SK-N-SH (cell line): ENCODE data around the gene ARFIP1. TPM values are rescaled to one million over a fixed set of nuclear protein-coding genes. Genes with fewer than 3 reads are reported as not detected.

ENCODE experiments used
- CTCF ChIA-PET: fragments of 300-600, 350-600 bp; formaldehyde crosslinking; extraction: SDS; loops from one replicate; lab custom pipeline; 2021; lab: Yijun Ruan, JAX
- POLR2A ChIA-PET: fragments of 350-600 bp; sonication (Branson Sonifier 250); formaldehyde crosslinking; extraction: SDS; loops from one replicate; lab custom pipeline; 2020; ENCODE audit warnings: antibody characterized with exemption, inconsistent platforms; lab: Yijun Ruan, JAX
- DNase-seq: peaks from one replicate; pipeline ENCODE4 v3.0.0; 2012
- H2AFZ ChIP-seq: fragments of 200-600 bp; sonication (generic); 2 replicates; pipeline ENCODE4 v1.8.1; 2016; ENCODE audit warnings: antibody characterized with exemption, mild to moderate bottlenecking, low read depth
- H3F3A ChIP-seq: fragments of 200-600 bp; sonication (generic); replicated peaks from 2 replicates; pipeline ENCODE3; 2016; ENCODE audit warnings: antibody characterized with exemption, mild to moderate bottlenecking; ENCODE audit not compliant: insufficient read depth
- H3K27ac ChIP-seq, 2 experiments: fragments of 200-500 bp in 1 of 2; fragments of 200-600 bp in 1 of 2; sonication (Bioruptor generic) in 1 of 2; sonication (generic), shearing (Covaris generic) in 1 of 2; 2 replicates each; pipeline versions ENCODE4 v1.5.1 to v1.6.1; 2014 to 2016; ENCODE audit warnings: low read depth in 2 of 2, inconsistent platforms in 1 of 2, low read length in 1 of 2, mild to moderate bottlenecking in 1 of 2, mixed read lengths in 1 of 2
- H3K27me3 ChIP-seq: fragments of 200-600 bp; sonication (generic), shearing (Covaris generic); 2 replicates; pipeline ENCODE4 v1.6.1; 2016; ENCODE audit warnings: mixed run types; ENCODE audit not compliant: insufficient read depth
- H3K36me3 ChIP-seq, 2 experiments: fragments of 200-500 bp in 1 of 2; fragments of 200-600 bp in 1 of 2; sonication (Bioruptor generic) in 1 of 2; sonication (generic) in 1 of 2; replicated peaks in 1 of 2; 2 replicates each; pipeline versions ENCODE3 to v1.5.1; 2014 to 2016; ENCODE audit warnings: low read length in 1 of 2, mild to moderate bottlenecking in 1 of 2; ENCODE audit not compliant: insufficient read depth in 2 of 2, control insufficient read depth in 1 of 2
- H3K4me1 ChIP-seq, 2 experiments: fragments of 200-500 bp in 1 of 2; fragments of 200-600 bp in 1 of 2; sonication (Bioruptor generic) in 1 of 2; sonication (generic), shearing (Covaris generic) in 1 of 2; 2 replicates each; pipeline versions ENCODE4 v1.5.1 to v1.6.1; 2014 to 2016; ENCODE audit warnings: low read depth in 1 of 2, low read length in 1 of 2, mixed run types in 1 of 2; ENCODE audit not compliant: insufficient read depth in 2 of 2, control insufficient read depth in 1 of 2
- H3K4me2 ChIP-seq: fragments of 200-600 bp; sonication (generic), shearing (Covaris generic); 2 replicates; pipeline ENCODE4 v1.6.1; 2017; ENCODE audit warnings: mixed run types
- H3K4me3 ChIP-seq, 2 experiments: fragments of 200-500 bp in 1 of 2; fragments of 200-600 bp in 1 of 2; sonication (Bioruptor generic) in 1 of 2; sonication (generic), shearing (Covaris generic) in 1 of 2; 2 replicates each; pipeline versions ENCODE4 v1.5.1 to v1.8.1; 2014 to 2016; ENCODE audit warnings: low read depth in 2 of 2, inconsistent platforms in 1 of 2, low read length in 1 of 2, mild to moderate bottlenecking in 1 of 2, mixed read lengths in 1 of 2, moderate library complexity in 1 of 2
- H3K79me2 ChIP-seq: fragments of 200-600 bp; sonication (generic); 2 replicates; pipeline ENCODE4 v1.8.1; 2017; ENCODE audit warnings: mild to moderate bottlenecking; ENCODE audit not compliant: insufficient read depth
- H3K9ac ChIP-seq: fragments of 200-600 bp; sonication (generic); 2 replicates; pipeline ENCODE4 v1.6.1; 2017; ENCODE audit warnings: mixed run types
- H3K9me2 ChIP-seq: fragments of 200-600 bp; sonication (generic); 2 replicates; pipeline ENCODE4 v1.6.1; 2017; ENCODE audit warnings: mixed run types
- H3K9me3 ChIP-seq: fragments of 200-600 bp; sonication (generic); 2 replicates; pipeline ENCODE4 v1.6.1; 2017; ENCODE audit warnings: mixed run types, mild to moderate bottlenecking, moderate library complexity
- H4K20me1 ChIP-seq: fragments of 200-600 bp; sonication (generic); 2 replicates; pipeline ENCODE4 v1.6.1; 2017; ENCODE audit warnings: mild to moderate bottlenecking, mixed run types; ENCODE audit not compliant: insufficient read depth
- CHD2 ChIP-seq: fragments of 150-350 bp; IDR thresholded peaks from 2 replicates; pipeline ENCODE4 v1.6.1; 2018; ENCODE audit warnings: low read length; ENCODE audit not compliant: partially characterized antibody
- ELF1 ChIP-seq: IDR thresholded peaks from 2 replicates; pipeline ENCODE4 v1.4.0; 2012
- FOSL2 ChIP-seq: IDR thresholded peaks from 2 replicates; pipeline ENCODE4 v1.4.0; 2012; ENCODE audit warnings: low read depth, mild to moderate bottlenecking, moderate library complexity, borderline replicate concordance
- FOXJ3 ChIP-seq: sonication (generic); formaldehyde crosslinking; IDR thresholded peaks from 2 replicates; pipeline ENCODE4 v1.5.1; 2020; ENCODE audit warnings: mild to moderate bottlenecking, missing genetic modification reagents
- JUND ChIP-seq: IDR thresholded peaks from 2 replicates; pipeline ENCODE4 v1.4.0; 2012
- MEF2A ChIP-seq: IDR thresholded peaks from 2 replicates; pipeline ENCODE4 v1.4.0; 2012; ENCODE audit warnings: low read depth, borderline replicate concordance
- MXI1 ChIP-seq: IDR thresholded peaks from 2 replicates; pipeline ENCODE4 v1.6.1; 2012; ENCODE audit warnings: mild to moderate bottlenecking, low read depth, low read length, improper control_type of control experiment
- POLR2AphosphoS5 ChIP-seq: IDR thresholded peaks from 2 replicates; pipeline ENCODE4 v1.6.1; 2012; ENCODE audit warnings: low read depth, low read length
- RAD21 ChIP-seq: IDR thresholded peaks from 2 replicates; pipeline ENCODE4 v1.6.1; 2012; ENCODE audit warnings: mild to moderate bottlenecking, low read length
- RFX5 ChIP-seq: IDR thresholded peaks from 2 replicates; pipeline ENCODE4 v1.6.1; 2012; ENCODE audit warnings: mild to moderate bottlenecking, improper control_type of control experiment, low read length
- RXRA ChIP-seq: IDR thresholded peaks from 2 replicates; pipeline ENCODE4 v1.4.0; 2012; ENCODE audit warnings: low read depth, mild to moderate bottlenecking, borderline replicate concordance
- TAF1 ChIP-seq: IDR thresholded peaks from 2 replicates; pipeline ENCODE4 v1.6.1; 2012; ENCODE audit warnings: low read depth, mild to moderate bottlenecking, low read length, moderate library complexity, borderline replicate concordance
- TEAD4 ChIP-seq: IDR thresholded peaks from 2 replicates; pipeline ENCODE4 v1.4.0; 2012; ENCODE audit warnings: mild to moderate bottlenecking, borderline replicate concordance; ENCODE audit not compliant: insufficient read depth
- WGBS: methylation state at CpG from one replicate; pipeline ENCODE4 v1.1.6; 2017; ENCODE audit warnings: low lambda C conversion rate; 5-methylcytosine and 5-hydroxymethylcytosine counted together
- polyA plus RNA-seq, 3 experiments: library from polyadenylated mRNA; depleted of rRNA; stranded (reverse); fragments of >200 nt; gene quantifications; 2 replicates each; pipeline ENCODE4 v1.2.3, GENCODE V29; 2012
- TF ChIP-seq, protein P1 (sequence below): IDR thresholded peaks from 2 replicates; pipeline ENCODE4 v1.4.0; 2012; ENCODE audit warnings: low read depth
- TF ChIP-seq, protein P2 (sequence below): IDR thresholded peaks from 2 replicates; pipeline ENCODE4 v1.4.0; 2012; ENCODE audit warnings: low read depth, borderline replicate concordance
- TF ChIP-seq, protein P3 (sequence below): fragments of 200-600 bp; sonication (generic); IDR thresholded peaks from 2 replicates; pipeline ENCODE4 v1.6.1; 2017; ENCODE audit warnings: antibody characterized with exemption, mild to moderate bottlenecking, moderate library complexity
- TF ChIP-seq, protein P4 (sequence below): IDR thresholded peaks from 2 replicates; pipeline ENCODE4 v1.4.0; 2012; ENCODE audit warnings: low read depth, borderline replicate concordance
- TF ChIP-seq, protein P5 (sequence below): fragments of 150-350 bp; IDR thresholded peaks from 2 replicates; pipeline ENCODE4 v1.6.1; 2016; ENCODE audit warnings: mild to moderate bottlenecking, low read depth, low read length
- TF ChIP-seq, protein P6 (sequence below): IDR thresholded peaks from 2 replicates; pipeline ENCODE4 v1.6.1; 2012; ENCODE audit warnings: mild to moderate bottlenecking, low read depth, low read length, moderate library complexity

ARFIP1 gene
- polyA plus RNA-seq, 1 of the 3 experiments (the other 2 are of a cell fraction), result 15.7 TPM

DNA sequence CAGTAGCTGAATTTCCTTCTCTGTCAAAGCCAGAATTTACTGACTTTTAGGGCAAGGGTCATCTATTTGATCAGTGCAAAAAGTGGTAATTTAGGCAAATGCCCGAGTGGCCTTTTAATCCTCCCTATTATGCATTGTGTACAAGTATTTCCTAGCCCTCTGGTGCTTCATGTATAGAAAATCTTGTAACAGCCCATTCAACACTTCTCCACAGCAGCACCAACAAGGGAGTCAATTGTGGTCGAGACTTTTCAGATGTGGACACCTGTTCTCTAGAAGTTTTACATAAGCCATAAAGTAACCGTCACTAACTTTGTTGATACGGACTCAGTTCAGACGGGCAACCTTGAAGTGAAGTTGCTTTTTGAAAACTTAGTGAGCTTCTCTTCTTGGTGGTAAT, 105.4 kb downstream of the ARFIP1 start:
- Histone ChIP-seq H3K9me2 (no peaks in the 10 kb centered on the region), H3K9me3 (no peaks in the 10 kb centered on the region), H3K4me2 (no peak overlapping the region), H3K79me2 (no peaks in the 10 kb centered on the region), H3K27me3 (no peaks in the 10 kb centered on the region), H4K20me1 (no peaks in the 10 kb centered on the region), H3F3A (peaks cover 4% of the 10 kb centered on the region), H3K4me3 (no peak overlapping the region), H3K4me1 (no peaks in the 10 kb centered on the region), H3K9ac (no peak overlapping the region), H2AFZ (no peak overlapping the region), H3K27ac (no peak overlapping the region), H3K36me3 (peaks cover 34 to 49% of the 10 kb centered on the region in 2 experiments)
- TF ChIP-seq JUND (no peak), FOXJ3 (CRISPR knock-in tag) (no peak), RFX5 (no peak), TAF1 (no peak), MXI1 (no peak), ELF1 (no peak), RXRA (no peak)
- TF ChIP-seq, protein P1, sequence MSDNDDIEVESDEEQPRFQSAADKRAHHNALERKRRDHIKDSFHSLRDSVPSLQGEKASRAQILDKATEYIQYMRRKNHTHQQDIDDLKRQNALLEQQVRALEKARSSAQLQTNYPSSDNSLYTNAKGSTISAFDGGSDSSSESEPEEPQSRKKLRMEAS, result no peak
- no peak for DNase-seq
- CTCF ChIA-PET, result interaction anchor here (1.0 to 1.4 kb wide), 3 partner anchors 21 to 459 kb away, joined by 3 read pairs; no protein-coding TSS in a partner anchor
- POLR2A ChIA-PET, result interaction anchor here (0.7 kb wide), 1 partner anchor 14 kb away, joined by 4 read pairs; no protein-coding TSS in a partner anchor
- 94% methylated on average over 5 of the region's 5 CpGs for WGBS

DNA sequence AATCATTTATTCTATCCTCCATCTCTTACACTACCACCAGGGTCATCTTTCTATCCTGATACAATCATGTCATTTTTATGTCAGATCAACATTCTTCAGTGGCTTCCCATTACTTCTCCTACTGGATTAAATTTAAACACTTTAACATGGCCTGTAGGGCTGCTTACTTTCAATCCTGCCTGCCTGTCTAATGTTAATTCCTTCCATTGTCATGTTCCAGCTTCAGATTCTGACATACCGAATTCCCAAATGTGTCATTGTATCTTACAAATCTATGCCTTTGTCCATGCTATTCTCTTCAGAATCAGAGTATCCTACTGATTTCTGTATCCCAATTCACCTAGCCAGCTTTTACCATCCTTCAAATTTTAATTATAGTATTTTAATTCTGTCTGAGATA, 106.4 kb downstream of the ARFIP1 start:
- WGBS, result 100% methylated on average over 1 of the region's 1 CpG
- POLR2A ChIA-PET, result no interaction called here
- H3K4me2 ChIP-seq, result no peak overlapping the region
- peaks cover 37 to 46% of the 10 kb centered on the region in 2 experiments for H3K36me3 ChIP-seq
- no peak overlapping the region for H3K27ac ChIP-seq
- no peaks in the 10 kb centered on the region for H3F3A ChIP-seq
- H3K9ac ChIP-seq, result no peak overlapping the region
- H2AFZ ChIP-seq, result no peak overlapping the region
- CTCF ChIA-PET, result interaction anchor here (0.9 to 1.4 kb wide), 4 partner anchors 25 to 199 kb away, joined by 3 read pairs; no protein-coding TSS in a partner anchor
- no peaks in the 10 kb centered on the region for H3K79me2 ChIP-seq
- no peaks in the 10 kb centered on the region for H3K9me2 ChIP-seq
- no peaks in the 10 kb centered on the region for H3K9me3 ChIP-seq
- no peaks in the 10 kb centered on the region for H3K27me3 ChIP-seq
- no peaks in the 10 kb centered on the region for H4K20me1 ChIP-seq
- H3K4me1 ChIP-seq, result no peaks in the 10 kb centered on the region
- H3K4me3 ChIP-seq, result no peak overlapping the region
- no peak for DNase-seq
- TF ChIP-seq FOSL2, result no peak
- TF ChIP-seq, protein P2, sequence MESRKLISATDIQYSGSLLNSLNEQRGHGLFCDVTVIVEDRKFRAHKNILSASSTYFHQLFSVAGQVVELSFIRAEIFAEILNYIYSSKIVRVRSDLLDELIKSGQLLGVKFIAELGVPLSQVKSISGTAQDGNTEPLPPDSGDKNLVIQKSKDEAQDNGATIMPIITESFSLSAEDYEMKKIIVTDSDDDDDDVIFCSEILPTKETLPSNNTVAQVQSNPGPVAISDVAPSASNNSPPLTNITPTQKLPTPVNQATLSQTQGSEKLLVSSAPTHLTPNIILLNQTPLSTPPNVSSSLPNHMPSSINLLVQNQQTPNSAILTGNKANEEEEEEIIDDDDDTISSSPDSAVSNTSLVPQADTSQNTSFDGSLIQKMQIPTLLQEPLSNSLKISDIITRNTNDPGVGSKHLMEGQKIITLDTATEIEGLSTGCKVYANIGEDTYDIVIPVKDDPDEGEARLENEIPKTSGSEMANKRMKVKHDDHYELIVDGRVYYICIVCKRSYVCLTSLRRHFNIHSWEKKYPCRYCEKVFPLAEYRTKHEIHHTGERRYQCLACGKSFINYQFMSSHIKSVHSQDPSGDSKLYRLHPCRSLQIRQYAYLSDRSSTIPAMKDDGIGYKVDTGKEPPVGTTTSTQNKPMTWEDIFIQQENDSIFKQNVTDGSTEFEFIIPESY, result no peak
- TF ChIP-seq, protein P3, sequence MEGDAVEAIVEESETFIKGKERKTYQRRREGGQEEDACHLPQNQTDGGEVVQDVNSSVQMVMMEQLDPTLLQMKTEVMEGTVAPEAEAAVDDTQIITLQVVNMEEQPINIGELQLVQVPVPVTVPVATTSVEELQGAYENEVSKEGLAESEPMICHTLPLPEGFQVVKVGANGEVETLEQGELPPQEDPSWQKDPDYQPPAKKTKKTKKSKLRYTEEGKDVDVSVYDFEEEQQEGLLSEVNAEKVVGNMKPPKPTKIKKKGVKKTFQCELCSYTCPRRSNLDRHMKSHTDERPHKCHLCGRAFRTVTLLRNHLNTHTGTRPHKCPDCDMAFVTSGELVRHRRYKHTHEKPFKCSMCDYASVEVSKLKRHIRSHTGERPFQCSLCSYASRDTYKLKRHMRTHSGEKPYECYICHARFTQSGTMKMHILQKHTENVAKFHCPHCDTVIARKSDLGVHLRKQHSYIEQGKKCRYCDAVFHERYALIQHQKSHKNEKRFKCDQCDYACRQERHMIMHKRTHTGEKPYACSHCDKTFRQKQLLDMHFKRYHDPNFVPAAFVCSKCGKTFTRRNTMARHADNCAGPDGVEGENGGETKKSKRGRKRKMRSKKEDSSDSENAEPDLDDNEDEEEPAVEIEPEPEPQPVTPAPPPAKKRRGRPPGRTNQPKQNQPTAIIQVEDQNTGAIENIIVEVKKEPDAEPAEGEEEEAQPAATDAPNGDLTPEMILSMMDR, result no peak
- TF ChIP-seq, protein P4, sequence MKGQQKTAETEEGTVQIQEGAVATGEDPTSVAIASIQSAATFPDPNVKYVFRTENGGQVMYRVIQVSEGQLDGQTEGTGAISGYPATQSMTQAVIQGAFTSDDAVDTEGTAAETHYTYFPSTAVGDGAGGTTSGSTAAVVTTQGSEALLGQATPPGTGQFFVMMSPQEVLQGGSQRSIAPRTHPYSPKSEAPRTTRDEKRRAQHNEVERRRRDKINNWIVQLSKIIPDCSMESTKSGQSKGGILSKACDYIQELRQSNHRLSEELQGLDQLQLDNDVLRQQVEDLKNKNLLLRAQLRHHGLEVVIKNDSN, result no peak
- no peak for TF ChIP-seq RAD21
- TF ChIP-seq FOXJ3 (CRISPR knock-in tag), result no peak
- TF ChIP-seq, protein P5, sequence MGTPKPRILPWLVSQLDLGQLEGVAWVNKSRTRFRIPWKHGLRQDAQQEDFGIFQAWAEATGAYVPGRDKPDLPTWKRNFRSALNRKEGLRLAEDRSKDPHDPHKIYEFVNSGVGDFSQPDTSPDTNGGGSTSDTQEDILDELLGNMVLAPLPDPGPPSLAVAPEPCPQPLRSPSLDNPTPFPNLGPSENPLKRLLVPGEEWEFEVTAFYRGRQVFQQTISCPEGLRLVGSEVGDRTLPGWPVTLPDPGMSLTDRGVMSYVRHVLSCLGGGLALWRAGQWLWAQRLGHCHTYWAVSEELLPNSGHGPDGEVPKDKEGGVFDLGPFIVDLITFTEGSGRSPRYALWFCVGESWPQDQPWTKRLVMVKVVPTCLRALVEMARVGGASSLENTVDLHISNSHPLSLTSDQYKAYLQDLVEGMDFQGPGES, result no peak
- no peak for TF ChIP-seq POLR2AphosphoS5
- no peak for TF ChIP-seq TEAD4
- TF ChIP-seq MEF2A, result no peak
- no peak for TF ChIP-seq CHD2
- TF ChIP-seq MXI1, result no peak
- TF ChIP-seq, protein P6, sequence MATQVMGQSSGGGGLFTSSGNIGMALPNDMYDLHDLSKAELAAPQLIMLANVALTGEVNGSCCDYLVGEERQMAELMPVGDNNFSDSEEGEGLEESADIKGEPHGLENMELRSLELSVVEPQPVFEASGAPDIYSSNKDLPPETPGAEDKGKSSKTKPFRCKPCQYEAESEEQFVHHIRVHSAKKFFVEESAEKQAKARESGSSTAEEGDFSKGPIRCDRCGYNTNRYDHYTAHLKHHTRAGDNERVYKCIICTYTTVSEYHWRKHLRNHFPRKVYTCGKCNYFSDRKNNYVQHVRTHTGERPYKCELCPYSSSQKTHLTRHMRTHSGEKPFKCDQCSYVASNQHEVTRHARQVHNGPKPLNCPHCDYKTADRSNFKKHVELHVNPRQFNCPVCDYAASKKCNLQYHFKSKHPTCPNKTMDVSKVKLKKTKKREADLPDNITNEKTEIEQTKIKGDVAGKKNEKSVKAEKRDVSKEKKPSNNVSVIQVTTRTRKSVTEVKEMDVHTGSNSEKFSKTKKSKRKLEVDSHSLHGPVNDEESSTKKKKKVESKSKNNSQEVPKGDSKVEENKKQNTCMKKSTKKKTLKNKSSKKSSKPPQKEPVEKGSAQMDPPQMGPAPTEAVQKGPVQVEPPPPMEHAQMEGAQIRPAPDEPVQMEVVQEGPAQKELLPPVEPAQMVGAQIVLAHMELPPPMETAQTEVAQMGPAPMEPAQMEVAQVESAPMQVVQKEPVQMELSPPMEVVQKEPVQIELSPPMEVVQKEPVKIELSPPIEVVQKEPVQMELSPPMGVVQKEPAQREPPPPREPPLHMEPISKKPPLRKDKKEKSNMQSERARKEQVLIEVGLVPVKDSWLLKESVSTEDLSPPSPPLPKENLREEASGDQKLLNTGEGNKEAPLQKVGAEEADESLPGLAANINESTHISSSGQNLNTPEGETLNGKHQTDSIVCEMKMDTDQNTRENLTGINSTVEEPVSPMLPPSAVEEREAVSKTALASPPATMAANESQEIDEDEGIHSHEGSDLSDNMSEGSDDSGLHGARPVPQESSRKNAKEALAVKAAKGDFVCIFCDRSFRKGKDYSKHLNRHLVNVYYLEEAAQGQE, result no peak
